Activated gamma-delta T cell treated with anti-CD3 and anti-CD28 coated beads, Interleukin-2, amount 50 U/mL, for 16 hours (primary cell): ENCODE data around the gene TMEM97.
"Not testable (repeated sequence)": the region's sequence is repeated elsewhere in the genome, so short reads cannot be mapped to it uniquely, and the experiment has no call there.

Source experiments
- DNase-seq: peaks from one replicate; pipeline ENCODE4 v3.0.0-alpha.2; 2020; ENCODE audit warnings: low read depth

The TMEM97 gene

DNA sequence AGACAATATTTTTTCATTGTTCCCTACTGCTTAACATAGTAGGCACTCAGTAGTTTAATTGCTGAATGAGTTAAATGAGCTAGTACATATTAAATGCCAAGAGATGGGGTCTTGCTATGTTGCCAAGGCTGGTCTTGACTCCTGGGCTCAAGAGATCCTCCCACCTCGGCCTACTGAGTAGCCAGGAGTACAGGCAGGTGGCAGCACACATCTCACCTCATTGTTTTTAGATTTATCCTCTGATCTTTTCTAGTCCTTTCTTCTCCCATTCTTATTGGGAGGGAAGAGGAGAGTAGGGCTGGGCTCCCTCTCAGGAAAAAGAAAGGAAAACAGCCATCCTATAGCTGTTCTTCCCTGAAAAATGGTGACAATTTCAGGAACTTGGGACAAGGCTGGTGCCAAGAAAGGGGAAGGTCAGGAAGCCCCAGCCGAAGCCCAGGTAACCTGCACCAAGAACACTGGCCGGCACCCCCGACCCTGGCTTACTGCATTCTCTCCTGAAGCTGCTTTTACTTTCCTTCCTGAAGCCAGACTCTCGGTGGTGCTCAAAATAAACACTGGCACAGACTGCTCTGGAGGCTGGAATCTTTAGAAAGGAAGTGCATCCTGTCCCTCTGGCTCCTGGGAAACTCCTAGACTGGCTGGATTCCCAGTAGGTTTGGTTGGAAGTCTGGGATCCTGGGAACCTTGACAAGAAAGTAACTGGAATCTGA, 19.2 kb downstream of the TMEM97 start:
- no peak for DNase-seq

DNA sequence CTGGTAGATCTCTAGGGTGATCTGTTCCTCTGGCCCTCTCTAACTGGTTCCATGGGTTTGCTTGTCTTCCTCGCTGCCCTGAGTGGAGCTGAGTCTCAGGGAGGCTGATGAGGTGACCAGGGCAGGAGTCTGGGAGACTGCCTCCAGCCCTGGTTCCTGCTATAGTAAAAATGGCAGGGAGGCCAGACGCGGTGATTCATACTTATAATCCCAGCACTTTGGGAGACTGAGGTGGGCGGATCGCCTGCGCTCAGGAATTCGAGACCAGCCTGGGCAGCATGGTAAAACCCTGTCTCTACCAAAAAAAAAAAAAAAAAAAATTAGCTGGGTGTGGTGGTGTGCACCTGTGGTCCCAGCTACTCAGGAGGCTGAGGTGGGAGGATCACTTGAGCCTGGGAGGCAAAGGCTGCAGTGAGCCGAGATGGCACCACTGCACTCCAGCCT, 19.8 kb downstream of the TMEM97 start:
- DNase-seq = not testable (repeated sequence)

DNA sequence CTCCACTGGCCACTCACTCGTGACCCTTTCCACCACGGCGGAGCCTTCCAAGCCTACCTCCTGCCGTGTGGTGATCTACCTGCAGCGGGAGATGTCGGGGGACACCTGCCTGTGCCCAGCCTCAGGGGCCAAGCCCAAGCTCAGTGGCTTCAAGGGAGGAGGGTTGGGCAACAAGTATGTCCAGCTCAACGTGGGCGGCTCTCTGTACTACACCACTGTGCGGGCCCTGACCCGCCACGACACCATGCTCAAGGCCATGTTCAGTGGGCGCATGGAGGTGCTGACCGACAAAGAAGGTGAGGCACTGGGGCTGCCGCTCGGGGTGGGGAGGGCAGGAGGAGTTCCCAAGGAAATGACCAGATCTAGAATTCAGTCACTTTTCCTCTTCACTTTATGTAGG, 20.4 kb downstream of the TMEM97 start:
- no peak for DNase-seq

DNA sequence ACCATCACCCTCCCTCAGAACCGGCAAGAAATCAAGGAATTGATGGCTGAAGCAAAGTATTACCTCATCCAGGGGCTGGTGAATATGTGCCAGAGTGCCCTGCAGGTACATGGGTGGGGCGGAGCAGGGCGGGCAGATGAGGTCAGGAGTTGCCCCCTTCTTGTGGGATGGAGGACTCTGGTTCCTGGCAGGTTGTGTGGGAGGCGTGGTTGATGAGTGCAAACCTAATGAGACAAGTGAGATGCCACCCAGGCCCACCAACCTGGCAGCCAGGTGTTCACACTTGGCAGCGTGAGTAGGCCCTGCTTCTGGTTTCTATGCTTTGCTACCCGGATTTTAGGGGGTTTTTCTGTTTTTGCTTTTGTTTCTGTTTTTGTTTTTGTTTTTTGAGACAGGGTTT, 21.4 kb downstream of the TMEM97 start:
- DNase-seq = no peak

DNA sequence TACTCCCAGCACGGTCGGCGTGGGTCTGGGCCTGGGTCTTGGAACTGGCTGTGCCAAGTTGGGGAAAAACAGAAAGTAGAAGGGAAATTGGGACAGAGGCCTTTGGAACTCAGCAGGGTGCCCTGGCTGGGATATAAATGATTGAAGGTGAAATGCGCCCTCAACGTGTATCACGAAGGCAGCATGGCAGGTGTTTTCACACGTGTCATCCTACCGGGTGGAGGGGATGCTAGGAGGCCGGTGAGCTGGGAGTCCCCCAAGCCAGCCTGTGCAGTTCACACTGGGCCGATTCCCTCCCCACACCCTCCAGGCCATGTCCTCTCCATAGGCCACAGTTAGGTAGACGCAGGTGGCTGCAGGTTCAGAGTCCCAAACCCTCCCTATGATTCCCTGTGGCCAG, 22.5 kb downstream of the TMEM97 start:
- DNase-seq = no peak

DNA sequence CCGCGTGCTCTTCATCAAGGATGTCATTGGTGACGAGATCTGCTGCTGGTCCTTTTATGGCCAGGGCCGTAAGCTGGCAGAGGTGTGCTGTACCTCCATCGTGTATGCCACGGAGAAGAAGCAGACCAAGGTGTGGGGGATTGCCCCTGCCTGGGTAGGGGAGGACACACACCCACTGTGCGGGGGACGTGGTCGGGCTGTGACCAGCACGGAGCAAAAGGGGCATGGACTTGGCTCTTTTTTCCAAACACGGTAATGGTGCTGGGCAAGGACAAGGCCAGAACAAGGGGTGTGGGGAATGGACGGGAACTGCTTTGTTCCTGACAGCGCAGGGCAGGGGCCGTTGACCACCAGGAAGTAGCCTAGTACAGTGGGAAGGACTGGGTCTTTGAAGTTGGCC, 23.3 kb downstream of the TMEM97 start:
- no peak for DNase-seq

DNA sequence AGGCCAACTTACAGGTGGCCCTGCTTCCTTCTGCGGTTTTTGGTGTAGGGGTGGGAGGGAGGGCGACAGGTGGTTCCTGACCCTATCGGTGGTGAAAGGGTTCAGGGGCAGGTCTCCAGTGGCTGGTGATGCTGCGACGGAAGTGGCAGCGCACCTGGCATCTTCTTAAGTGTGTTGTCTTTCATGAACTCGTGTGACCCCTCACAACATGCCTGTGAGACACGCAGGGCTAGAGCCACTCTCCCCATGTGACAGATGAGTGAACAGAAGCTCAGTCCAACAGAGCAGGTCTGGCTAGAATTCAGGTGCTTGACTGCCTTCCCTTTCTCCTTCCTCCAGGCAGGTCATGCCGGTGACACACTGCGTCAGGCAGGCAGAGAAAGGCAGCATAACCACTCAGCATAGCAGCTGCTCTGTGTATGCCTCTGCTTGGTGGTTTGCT, 24.5 kb downstream of the TMEM97 start:
- DNase-seq = no peak

DNA sequence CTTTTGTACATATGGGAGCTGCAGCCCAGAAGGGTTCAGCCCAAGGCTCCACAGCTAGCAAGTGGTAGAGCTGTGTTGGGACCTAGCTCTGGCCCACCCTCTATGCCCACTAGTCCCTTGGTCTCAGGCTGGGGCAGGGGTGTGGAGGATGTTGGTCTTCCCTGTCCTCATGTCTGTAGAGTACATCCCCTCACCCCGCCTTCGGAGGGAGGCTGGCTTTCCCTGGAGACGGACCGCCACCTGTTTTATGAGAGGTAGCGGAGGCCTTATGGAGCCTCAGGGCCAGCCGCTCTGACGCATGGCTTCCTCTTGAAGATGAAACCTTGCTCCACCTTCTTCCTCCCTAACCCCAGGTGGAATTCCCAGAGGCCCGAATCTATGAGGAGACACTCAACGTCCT, 25.0 kb downstream of the TMEM97 start:
- DNase-seq = no peak

DNA sequence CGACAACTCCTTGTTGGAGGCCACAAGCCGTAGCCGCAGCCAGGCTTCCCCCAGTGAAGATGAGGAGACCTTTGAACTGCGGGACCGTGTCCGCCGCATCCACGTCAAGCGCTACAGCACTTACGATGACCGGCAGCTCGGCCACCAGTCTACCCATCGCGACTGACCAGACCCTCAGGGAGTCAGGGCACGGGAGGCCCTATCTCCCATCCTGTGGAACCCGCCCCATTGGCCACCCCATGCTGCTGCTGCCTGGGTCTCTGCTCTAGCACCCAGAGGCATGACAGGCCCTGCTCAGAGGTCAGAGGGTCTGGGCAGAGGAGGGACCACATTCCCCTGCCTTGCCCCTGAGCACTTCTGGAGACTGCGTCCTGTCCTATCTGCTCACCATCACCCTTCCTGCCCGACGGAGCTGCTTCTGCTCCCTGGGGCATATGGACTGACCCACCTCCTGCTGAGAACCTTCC, 25.5 kb downstream of the TMEM97 start:
- DNase-seq = no peak

DNA sequence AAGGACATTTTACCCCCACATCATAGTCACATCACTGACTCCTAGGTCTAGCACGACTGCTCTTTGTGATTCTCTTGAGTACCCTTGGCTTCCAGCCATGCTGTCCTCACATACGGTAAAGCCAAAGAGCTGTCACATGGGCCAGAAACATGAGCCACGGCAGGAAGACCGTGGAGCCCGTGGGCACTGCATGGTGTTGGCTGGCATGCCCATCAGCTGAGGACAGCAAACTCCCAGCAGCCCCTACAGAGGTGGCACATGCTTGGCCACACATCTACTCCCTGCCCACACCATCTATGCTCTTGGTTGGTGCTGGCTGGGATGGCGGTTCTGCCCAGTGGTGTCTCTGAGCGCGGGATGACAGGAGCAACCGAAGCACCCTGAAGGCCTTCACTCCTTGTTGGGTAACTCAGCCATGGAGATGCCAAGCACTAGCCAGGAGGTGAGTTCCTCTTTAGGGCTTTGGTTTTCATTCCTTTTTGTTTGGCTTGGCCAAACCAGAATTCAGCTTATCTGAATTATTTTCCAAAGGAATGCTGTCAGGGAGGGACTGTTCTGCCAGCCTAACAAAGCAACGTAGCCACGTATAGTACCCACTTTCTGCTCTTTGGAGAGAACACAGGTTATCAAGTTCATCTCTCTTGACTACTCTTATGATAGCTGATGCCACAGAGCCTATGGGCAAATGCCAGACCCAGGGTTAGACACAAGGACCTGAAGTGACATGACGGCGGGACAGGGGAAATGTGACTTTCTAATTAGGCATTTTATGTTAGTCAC, 26.6 kb downstream of the TMEM97 start:
- DNase-seq = no peak

DNA sequence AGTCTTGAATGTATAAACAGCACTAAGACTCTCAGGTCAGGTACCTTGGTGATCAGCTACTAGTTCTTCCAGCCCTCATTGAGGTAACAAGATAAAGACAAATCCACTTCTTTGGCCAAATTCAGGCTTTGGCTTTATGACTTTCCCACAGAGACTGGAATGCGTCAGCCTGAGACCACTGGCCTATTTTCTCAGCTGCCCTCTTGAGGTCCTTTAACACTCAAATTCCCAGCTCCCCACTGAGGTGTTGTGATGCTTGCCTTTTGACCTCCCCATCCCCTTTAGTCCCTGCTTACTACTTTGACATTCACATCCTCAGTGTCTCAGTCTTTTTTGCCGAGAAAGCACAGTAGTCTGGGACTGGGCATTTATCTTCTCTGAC, 27.2 kb downstream of the TMEM97 start:
- no peak for DNase-seq

DNA sequence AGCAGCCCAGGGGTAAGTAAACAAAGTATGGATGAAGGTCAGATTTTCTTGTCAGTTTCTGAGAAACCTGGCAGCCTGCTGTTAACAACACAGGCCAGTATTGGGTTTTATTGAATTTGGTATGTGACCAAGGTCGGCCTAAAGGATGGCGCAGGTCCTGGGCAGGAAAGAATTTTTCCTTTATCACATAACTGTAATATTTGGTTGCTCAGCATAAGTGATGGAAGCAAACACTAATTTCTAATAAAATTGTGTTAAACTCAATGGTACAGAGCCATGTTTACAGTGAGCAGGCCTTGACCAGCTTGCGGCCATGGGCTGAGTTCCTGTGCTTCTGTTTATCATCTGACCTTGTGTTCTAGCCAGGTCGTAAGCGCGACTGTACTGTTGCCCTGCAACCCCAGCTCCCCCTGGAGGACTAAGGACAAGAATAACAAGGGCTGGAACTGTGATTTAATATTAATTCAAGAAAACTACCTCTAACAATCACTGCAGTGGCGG, 27.8 kb downstream of the TMEM97 start:
- no peak for DNase-seq

DNA sequence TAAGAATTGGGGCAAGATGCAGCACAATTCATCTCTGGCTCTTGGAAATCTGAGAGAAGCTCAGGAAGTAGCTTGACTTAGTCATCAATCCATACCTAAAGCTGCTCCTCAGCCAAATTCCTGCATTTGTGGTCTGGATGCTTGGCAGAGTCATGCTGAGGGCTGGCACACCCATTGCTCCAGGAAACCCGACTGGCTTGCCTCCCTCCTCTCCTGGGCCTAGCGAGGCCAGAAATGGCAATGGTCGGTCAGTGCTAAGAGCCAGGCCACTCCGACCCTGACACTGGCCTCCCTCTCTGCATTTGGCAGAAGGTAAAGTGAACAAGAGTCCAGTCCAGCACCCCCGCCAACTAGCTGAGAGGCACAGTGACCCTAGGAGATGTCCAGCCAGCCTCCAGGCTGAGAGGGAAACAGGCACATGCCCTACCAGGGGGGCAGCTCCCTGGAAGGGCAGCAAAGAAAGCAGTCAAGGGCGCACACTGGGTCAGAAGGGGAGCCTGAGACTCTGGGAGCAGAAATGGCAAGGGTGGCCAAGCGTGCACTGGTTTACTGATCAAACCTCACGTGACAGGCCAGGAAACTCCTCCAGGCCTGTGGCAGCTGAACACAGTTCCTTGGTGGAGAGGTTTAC, 28.4 kb downstream of the TMEM97 start:
- no peak for DNase-seq

DNA sequence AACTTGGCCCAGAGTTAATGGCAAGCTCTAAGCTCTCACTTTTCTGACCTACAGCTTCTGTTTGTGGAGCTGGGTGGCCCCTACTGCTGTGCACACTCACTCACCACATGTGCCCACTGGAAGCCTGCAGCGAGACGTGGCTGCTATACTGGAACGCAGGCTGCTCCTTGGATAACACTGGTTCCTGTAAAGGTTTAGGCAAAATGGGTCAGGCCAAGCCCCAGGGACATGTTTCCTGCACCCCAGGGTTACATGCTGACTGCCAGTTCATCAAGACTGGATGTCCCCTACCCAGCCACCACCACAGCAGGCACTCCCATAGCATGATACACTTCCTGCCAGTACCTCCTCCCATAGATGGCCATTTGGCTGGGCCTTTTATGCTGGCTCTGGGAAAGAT, 30.0 kb downstream of the TMEM97 start:
- no peak for DNase-seq

DNA sequence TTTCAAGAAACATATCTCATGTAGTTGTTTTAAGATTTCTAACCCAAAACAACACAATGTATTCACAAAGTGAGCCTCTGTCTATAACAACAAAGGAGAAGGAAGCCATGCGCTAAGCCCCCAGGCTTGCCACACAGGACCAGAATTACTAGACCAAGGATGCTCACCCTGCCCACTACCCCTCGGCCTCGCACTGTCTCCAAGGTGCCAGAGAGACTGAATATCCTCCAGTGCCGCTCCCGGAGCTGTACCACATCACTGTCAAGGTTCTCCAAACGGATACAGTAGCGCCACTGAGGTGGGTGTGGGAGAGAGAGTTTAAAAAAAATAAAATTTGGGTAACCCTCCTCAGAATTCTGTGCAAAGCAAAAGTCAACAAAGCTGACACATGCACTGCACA, 31.3 kb downstream of the TMEM97 start:
- no peak for DNase-seq

DNA sequence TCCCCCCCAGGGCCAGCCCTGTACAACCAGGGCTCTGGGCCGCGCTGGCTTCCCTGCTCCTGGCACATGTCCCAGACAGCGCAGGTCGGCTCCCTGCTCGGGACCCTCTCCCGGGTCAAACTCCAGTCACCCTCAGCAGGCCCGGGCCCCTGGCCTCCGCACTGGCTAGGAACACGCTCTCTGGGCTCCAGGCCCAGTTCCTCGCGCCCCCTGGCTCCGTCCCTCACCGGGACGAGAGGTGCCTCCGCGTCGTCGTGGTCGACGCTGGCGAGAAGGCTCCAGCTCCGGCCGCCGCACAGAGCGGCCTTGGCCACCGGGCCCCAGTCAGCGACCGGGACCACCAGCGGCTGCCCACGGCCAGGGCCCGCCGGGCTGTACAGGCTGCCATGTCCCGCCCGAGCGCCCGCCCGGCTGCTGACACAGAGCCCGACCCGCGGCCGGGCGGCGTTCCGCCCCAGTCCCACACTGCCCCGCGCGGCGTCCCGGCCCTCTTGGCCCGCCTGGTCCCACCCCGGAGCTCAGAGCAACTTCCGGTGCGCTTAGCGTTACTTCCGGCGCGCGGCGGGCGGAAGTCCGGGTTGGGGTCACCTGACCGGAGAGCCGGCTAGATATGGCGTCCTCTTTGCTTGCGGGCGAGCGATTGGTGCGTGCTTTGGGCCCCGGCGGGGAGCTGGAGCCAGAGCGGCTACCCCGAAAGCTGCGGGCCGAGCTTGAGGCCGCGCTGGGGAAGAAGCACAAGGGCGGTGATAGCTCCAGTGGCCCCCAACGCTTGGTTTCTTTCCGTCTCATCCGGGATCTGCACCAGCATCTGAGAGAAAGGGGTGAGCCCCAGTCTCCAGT, 38.3 kb downstream of the TMEM97 start, which contains the start of gene POLDIP2:
TSS of gene POLDIP2 (minus strand) at position 467 of the 840 bp plus-strand sequence. CDS start at position 388, 79 bp downstream.
- peak; percentile 95 for DNase-seq

DNA sequence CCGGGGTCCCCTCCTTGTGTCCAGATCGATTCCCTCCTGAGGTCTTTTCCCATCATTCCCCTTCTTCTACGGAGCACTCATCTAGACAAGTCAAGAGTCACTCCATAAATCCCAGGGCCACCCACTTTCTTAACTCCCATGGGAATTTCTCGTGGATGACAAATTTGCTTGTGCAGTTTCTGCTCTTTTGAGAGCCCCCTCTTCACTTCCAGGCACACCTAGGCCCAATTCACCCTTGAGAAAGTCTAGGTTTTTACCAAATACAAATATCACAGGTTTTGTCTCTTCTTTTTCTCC, 38.8 kb downstream of the TMEM97 start:
- DNase-seq = no peak

DNA sequence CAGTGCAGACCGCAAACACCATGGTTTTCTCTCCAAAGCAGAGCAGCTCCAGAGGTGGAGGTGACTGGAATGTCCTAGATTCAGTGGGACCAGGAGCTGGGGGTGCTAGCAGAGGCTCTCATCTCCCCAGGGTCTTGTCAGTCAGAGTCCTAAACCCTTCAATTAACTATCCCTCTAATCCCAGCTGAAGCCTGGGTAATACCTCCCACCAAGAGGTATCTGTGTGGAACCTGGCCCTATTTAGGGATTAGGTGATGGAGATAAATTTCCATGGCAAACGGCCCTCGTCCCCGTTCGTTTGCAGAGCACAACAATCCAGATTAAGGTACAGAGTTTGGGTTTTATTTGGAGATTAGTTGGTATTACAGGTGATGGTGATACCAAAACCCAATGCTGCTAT, 44.2 kb downstream of the TMEM97 start:
- no peak for DNase-seq

DNA sequence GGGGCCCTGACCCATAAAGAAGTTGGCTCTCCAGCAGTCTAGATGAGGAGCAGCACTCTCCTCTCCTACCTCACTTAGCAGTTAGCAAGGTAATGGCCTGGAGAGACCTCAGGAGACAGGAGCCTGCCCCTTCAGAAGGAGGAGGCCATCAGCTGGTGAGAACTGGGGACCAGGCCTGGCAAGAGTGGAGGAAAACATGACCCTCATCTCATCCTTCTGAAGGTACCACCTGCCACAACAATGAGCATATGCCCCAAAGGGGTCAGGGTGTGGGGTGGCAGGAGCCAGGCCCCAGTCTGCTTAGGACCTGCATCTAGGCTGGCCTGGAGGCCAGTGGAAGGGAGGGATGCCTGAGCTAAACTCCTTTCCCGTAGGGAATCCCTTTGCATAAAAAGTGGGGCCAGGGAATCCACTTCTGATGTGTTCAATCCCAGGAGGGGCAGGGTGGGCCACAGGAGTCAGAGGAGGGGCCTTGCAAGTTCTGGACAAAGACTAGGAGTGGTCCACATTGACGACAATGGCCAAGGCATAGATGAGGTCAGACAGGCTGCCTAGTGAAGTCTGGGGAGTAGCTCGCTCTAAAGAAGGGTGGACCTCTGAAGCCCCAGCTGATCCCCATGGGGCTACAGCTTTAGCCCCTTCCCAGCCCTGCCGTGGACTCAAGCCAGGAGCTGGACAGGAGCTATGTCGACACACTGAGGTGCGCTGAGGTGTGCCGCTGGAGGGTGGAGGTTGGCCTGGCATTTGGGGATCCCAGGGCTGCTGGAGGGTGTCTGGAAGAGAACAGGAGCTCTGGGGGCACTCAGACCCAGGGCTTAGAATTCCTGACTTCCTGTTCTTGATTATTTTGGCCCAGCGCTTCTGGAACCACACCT, 45.0 kb downstream of the TMEM97 start:
- no peak for DNase-seq

DNA sequence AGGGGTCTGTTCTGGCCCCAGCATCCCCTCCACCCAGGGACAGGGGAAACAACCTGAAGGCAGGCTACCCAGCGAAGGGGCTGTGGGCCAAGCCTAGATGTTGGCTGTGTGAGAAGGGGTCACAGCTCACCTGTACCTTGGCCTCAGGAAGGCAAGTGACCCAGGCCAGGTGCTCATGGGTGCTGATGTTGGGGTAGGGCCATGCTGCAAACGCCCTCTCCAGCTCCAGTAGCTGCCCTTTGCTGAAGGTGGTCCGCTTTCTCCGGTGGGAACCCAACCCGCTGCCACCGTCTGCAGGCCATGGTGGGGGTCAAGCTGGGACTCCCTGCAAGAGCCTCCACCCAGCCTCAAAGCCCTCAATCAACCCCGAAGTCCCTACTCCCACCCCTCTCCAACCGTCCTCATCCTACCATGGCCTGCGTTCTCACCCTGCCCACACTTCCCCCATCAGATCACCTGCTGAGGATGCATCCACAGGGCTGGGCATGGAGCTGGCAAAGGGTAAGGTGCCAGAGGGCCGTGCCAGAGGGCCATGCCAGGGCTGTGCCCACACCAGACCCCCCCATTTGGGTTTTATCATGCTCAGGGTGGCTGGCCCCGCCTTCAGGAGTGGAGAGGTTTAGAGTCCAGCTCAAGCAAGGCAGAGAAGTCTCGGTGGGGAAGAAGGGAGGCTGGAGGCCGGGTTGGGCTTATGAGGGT, 45.8 kb downstream of the TMEM97 start, which contains the start of gene SEBOX:
TSS of gene SEBOX (minus strand) at position 535 of the 699 bp plus-strand sequence. CDS start at position 487, 48 bp downstream.
- DNase-seq = no peak
